ENCODE measurements around the gene NTF3. TPM values are rescaled to one million over a fixed set of nuclear protein-coding genes. Genes with fewer than 3 reads are reported as not detected.

Gene NTF3
- polyA plus RNA-seq, 1 donor (not counting 4 experiments of a cell fraction or from before 2014, with no cell fraction given): not detected

- Histone ChIP-seq H3K9ac (ENCODE audit: control insufficient read depth, extremely low read depth, insufficient read depth, low read length) (no peak overlapping the region), H2AFZ (ENCODE audit: control insufficient read depth, low read length) (no peak overlapping the region), H3K9me1 (ENCODE audit: control insufficient read depth, extremely low read depth, insufficient read depth, low read length) (no peaks in the 10 kb centered on the region), H4K20me1 (ENCODE audit: control insufficient read depth, extremely low read depth, insufficient read depth, low read length) (no peaks in the 10 kb centered on the region), H3K79me2 (ENCODE audit: control insufficient read depth, insufficient read depth, low read length) (no peaks in the 10 kb centered on the region), H3K4me2 (ENCODE audit: control insufficient read depth, extremely low read depth, insufficient read depth, low read depth, low read length) (no peak overlapping the region), H3K27ac (ENCODE audit: control insufficient read depth, insufficient read depth, low read length) (no peak overlapping the region), H3K27me3 (ENCODE audit: control insufficient read depth, extremely low read depth, insufficient read depth, low read length) (peaks cover 12% of the 10 kb centered on the region), H3K4me1 (ENCODE audit: control insufficient read depth, extremely low read depth, insufficient read depth, low read length) (no peaks in the 10 kb centered on the region), H3K4me3 (ENCODE audit: control insufficient read depth in 2 of 3, extremely low read depth in 1 of 3, insufficient read depth in 2 of 3, low read depth in 1 of 3, low read length in 3 of 3) (no peak overlapping the region), H3K9me3 (ENCODE audit: control insufficient read depth, low read depth, low read length) (no peaks in the 10 kb centered on the region), H3K36me3 (ENCODE audit: control insufficient read depth in 2 of 2, extremely low read depth in 1 of 2, insufficient read depth in 2 of 2, low read length in 2 of 2) (no peaks in the 10 kb centered on the region)
- dilution Hi-C loops (cut with MboI; ENCODE audit: extremely low pct_ligation_motif_present, low sequenced_read_pairs): no loop called here
- DNase-seq (ENCODE audit: low read depth, low spot score): no peak
- no peak for TF ChIP-seq EZH2 (IDR thresholded peaks at IDR 0.05; ENCODE audit: low read length)
- TF ChIP-seq, protein P1, sequence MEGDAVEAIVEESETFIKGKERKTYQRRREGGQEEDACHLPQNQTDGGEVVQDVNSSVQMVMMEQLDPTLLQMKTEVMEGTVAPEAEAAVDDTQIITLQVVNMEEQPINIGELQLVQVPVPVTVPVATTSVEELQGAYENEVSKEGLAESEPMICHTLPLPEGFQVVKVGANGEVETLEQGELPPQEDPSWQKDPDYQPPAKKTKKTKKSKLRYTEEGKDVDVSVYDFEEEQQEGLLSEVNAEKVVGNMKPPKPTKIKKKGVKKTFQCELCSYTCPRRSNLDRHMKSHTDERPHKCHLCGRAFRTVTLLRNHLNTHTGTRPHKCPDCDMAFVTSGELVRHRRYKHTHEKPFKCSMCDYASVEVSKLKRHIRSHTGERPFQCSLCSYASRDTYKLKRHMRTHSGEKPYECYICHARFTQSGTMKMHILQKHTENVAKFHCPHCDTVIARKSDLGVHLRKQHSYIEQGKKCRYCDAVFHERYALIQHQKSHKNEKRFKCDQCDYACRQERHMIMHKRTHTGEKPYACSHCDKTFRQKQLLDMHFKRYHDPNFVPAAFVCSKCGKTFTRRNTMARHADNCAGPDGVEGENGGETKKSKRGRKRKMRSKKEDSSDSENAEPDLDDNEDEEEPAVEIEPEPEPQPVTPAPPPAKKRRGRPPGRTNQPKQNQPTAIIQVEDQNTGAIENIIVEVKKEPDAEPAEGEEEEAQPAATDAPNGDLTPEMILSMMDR (optimal IDR thresholded peaks at IDR 0.05 in 1 of 3, IDR thresholded peaks at IDR 0.05 in 1 of 3, conservative IDR thresholded peaks at IDR 0.05 in 1 of 3; ENCODE audit: extremely low read depth in 1 of 3, insufficient read depth in 2 of 3, low read length in 3 of 3): no peak
- no peak for FAIRE-seq
These were observed 77.6 kb downstream of the NTF3 start for GRCh38 chr12:5509557-5509956.

GRCh38 chr12:5510251-5510805 is 78.4 kb downstream of the NTF3 start:
- H3K36me3 ChIP-seq (ENCODE audit: control insufficient read depth in 2 of 2, extremely low read depth in 1 of 2, insufficient read depth in 2 of 2, low read length in 2 of 2): no peaks in the 10 kb centered on the region
- dilution Hi-C loops (cut with MboI; ENCODE audit: extremely low pct_ligation_motif_present, low sequenced_read_pairs): no loop called here
- peaks cover 12% of the 10 kb centered on the region for H3K27me3 ChIP-seq (ENCODE audit: control insufficient read depth, extremely low read depth, insufficient read depth, low read length)
- H3K27ac ChIP-seq (ENCODE audit: control insufficient read depth, insufficient read depth, low read length): no peak overlapping the region
- TF ChIP-seq, protein P1 (optimal IDR thresholded peaks at IDR 0.05 in 1 of 3, IDR thresholded peaks at IDR 0.05 in 1 of 3, conservative IDR thresholded peaks at IDR 0.05 in 1 of 3; ENCODE audit: extremely low read depth in 1 of 3, insufficient read depth in 2 of 3, low read length in 3 of 3): no peak
- no peak for TF ChIP-seq EZH2 (IDR thresholded peaks at IDR 0.05; ENCODE audit: low read length)
- DNase-seq (ENCODE audit: low read depth, low spot score) (no peak), FAIRE-seq (no peak)
- no peak overlapping the region for H2AFZ ChIP-seq (ENCODE audit: control insufficient read depth, low read length)
- no peaks in the 10 kb centered on the region for H3K79me2 ChIP-seq (ENCODE audit: control insufficient read depth, insufficient read depth, low read length)
- no peaks in the 10 kb centered on the region for H3K9me1 ChIP-seq (ENCODE audit: control insufficient read depth, extremely low read depth, insufficient read depth, low read length)
- no peaks in the 10 kb centered on the region for H3K4me1 ChIP-seq (ENCODE audit: control insufficient read depth, extremely low read depth, insufficient read depth, low read length)
- no peaks in the 10 kb centered on the region for H4K20me1 ChIP-seq (ENCODE audit: control insufficient read depth, extremely low read depth, insufficient read depth, low read length)
- no peak overlapping the region for H3K4me2 ChIP-seq (ENCODE audit: control insufficient read depth, extremely low read depth, insufficient read depth, low read depth, low read length)
- no peak overlapping the region for H3K9ac ChIP-seq (ENCODE audit: control insufficient read depth, extremely low read depth, insufficient read depth, low read length)
- H3K9me3 ChIP-seq (ENCODE audit: control insufficient read depth, low read depth, low read length): no peaks in the 10 kb centered on the region
- H3K4me3 ChIP-seq (ENCODE audit: control insufficient read depth in 2 of 3, extremely low read depth in 1 of 3, insufficient read depth in 2 of 3, low read depth in 1 of 3, low read length in 3 of 3): no peak overlapping the region
